Right lobe of liver (tissue), 4 donors: ENCODE measurements around the gene HIVEP2.

Experiments
- POLR2A ChIP-seq: fragments of 450-650 bp; IDR thresholded peaks from one replicate; pipeline ENCODE4 v1.6.1; 2017; ENCODE audit warnings: antibody characterized with exemption, mild to moderate bottlenecking
- TF ChIP-seq, protein P1 (sequence below), 4 donors: fragments of 200-600 bp in 3 of 4; fragments of 450-650 bp in 1 of 4; IDR thresholded peaks; one replicate each; pipeline versions ENCODE4 v1.5.1 to v1.8.0; 2016 to 2022; ENCODE audit warnings: antibody characterized with exemption in 4 of 4, mild to moderate bottlenecking in 2 of 4
- donor health status: DM: no; HTN: no; CAD: no.
- donor health status: DM: no; HTN: no; CAD: no.
- donor health status: DM: no; HTN: yes; CAD: no.

DNA sequence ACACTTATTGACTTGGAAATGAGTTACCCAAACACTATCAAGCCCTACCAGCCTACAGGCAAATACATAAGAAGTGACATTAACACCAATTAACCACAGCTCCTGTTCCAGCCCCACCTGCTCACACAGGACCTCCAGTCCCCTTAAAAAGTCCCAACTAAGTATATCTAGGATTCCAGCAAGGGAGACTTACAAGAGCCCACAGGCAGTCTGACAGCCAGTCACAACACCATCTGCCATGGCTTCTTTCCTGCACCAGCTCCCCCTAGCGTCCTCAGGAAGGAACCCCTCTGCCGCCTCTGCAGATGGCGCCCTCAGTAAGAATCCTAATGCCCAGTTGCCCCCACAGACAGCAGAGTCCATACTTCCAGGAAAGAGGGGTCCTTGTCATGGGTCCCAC lies 122.1 kb downstream of the HIVEP2 start:
- no peak for TF ChIP-seq POLR2A
- TF ChIP-seq, protein P1, sequence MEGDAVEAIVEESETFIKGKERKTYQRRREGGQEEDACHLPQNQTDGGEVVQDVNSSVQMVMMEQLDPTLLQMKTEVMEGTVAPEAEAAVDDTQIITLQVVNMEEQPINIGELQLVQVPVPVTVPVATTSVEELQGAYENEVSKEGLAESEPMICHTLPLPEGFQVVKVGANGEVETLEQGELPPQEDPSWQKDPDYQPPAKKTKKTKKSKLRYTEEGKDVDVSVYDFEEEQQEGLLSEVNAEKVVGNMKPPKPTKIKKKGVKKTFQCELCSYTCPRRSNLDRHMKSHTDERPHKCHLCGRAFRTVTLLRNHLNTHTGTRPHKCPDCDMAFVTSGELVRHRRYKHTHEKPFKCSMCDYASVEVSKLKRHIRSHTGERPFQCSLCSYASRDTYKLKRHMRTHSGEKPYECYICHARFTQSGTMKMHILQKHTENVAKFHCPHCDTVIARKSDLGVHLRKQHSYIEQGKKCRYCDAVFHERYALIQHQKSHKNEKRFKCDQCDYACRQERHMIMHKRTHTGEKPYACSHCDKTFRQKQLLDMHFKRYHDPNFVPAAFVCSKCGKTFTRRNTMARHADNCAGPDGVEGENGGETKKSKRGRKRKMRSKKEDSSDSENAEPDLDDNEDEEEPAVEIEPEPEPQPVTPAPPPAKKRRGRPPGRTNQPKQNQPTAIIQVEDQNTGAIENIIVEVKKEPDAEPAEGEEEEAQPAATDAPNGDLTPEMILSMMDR (IDR thresholded peaks at IDR 0.05), result no peak
